HepG2 (cell line): ENCODE results near the gene SMTNL2. TPM values are rescaled to one million over a fixed set of nuclear protein-coding genes. Genes with fewer than 3 reads are reported as not detected.

ENCODE experiments used
- DMTF1 ChIP-seq: sonication (generic); formaldehyde crosslinking; IDR thresholded peaks from 2 replicates; pipeline ENCODE4 v1.4.0; 2020; ENCODE audit warnings: mild to moderate bottlenecking, missing genetic modification reagents
- SKIL ChIP-seq: sonication (generic); formaldehyde crosslinking; IDR thresholded peaks from 2 replicates; pipeline ENCODE4 v1.8.0; 2022; ENCODE audit warnings: missing genetic modification reagents, mild to moderate bottlenecking, moderate library complexity, borderline replicate concordance
- YEATS4 ChIP-seq: sonication (generic); formaldehyde crosslinking; IDR thresholded peaks from 2 replicates; pipeline ENCODE4 v1.4.0; 2020; ENCODE audit warnings: missing genetic modification reagents, borderline replicate concordance
- ZNF563 ChIP-seq: sonication (generic); formaldehyde crosslinking; IDR thresholded peaks from 2 replicates; pipeline ENCODE4 v1.8.0; 2022; ENCODE audit warnings: mild to moderate bottlenecking, moderate library complexity, missing genetic modification reagents
- ZNF879 ChIP-seq: sonication (generic); formaldehyde crosslinking; IDR thresholded peaks from 2 replicates; pipeline ENCODE4 v1.8.1; 2023; ENCODE audit warnings: missing genetic modification reagents
- polyA plus RNA-seq, 8 experiments: library from polyadenylated mRNA; depleted of rRNA in 3 of 8; stranded (reverse) in 7 of 8; unstranded in 1 of 8; fragments of >200 nt; fragmentation: Illumina TruSeq in 4 of 8; extraction: Trizol in 4 of 8; gene quantifications; 2 replicates each; pipeline versions ENCODE4 v1.2.1 to v1.2.3, GENCODE V29; 2011 to 2016; ENCODE audit warnings: low read depth in 4 of 8, missing spikeins in 1 of 8, mixed read lengths in 1 of 8; ENCODE audit not compliant: insufficient read depth in 1 of 8
- total RNA-seq, 5 experiments: library from RNA; depleted of rRNA; stranded (reverse); fragments of >200 nt; fragmentation: Illumina TruSeq; extraction: Trizol; gene quantifications; 2 replicates each; pipeline ENCODE4 v1.2.3, GENCODE V29; 2016; ENCODE audit warnings: low read depth in 1 of 5
- TF ChIP-seq, protein P1 (sequence below): sonication (generic); formaldehyde crosslinking; IDR thresholded peaks from 2 replicates; pipeline ENCODE4 v1.5.0; 2020; ENCODE audit warnings: mild to moderate bottlenecking, missing genetic modification reagents, moderate library complexity
- TF ChIP-seq, protein P2 (sequence below): sonication (generic); formaldehyde crosslinking; IDR thresholded peaks from 2 replicates; pipeline ENCODE4 v1.8.0; 2022; ENCODE audit warnings: missing genetic modification reagents, mild to moderate bottlenecking, inconsistent platforms, borderline replicate concordance

SMTNL2 gene
- total and polyA plus RNA-seq, 2 of the 13 experiments (the other 11 are each of a cell fraction or from before 2014, with no cell fraction given) = 0.41 to 5.1 TPM

DNA sequence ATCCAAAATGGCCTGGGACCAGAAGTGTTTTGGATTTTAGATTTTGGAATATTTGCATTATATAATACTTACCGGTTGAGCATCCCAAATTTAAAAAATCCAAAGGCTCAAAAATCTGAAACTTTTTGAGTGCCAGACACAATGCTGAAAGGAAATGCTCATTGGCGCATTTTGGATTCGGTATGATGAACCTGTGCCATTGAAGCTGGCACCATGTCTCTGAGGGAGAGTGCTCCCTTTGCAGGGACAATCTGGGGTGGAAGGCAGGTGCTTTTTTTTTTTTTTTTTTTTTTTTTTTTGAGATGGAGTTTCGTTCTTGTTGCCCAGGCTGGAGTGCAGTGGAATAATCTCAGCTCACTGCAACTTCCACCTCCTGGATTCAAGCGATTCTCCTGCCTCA is 17.7 kb downstream of the SMTNL2 start (continued):
- TF ChIP-seq YEATS4 = no peak
- TF ChIP-seq ZNF563 (CRISPR knock-in tag) = no peak
- TF ChIP-seq, protein P1, sequence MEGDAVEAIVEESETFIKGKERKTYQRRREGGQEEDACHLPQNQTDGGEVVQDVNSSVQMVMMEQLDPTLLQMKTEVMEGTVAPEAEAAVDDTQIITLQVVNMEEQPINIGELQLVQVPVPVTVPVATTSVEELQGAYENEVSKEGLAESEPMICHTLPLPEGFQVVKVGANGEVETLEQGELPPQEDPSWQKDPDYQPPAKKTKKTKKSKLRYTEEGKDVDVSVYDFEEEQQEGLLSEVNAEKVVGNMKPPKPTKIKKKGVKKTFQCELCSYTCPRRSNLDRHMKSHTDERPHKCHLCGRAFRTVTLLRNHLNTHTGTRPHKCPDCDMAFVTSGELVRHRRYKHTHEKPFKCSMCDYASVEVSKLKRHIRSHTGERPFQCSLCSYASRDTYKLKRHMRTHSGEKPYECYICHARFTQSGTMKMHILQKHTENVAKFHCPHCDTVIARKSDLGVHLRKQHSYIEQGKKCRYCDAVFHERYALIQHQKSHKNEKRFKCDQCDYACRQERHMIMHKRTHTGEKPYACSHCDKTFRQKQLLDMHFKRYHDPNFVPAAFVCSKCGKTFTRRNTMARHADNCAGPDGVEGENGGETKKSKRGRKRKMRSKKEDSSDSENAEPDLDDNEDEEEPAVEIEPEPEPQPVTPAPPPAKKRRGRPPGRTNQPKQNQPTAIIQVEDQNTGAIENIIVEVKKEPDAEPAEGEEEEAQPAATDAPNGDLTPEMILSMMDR (CRISPR knock-in tag) = no peak
- TF ChIP-seq, protein P2, sequence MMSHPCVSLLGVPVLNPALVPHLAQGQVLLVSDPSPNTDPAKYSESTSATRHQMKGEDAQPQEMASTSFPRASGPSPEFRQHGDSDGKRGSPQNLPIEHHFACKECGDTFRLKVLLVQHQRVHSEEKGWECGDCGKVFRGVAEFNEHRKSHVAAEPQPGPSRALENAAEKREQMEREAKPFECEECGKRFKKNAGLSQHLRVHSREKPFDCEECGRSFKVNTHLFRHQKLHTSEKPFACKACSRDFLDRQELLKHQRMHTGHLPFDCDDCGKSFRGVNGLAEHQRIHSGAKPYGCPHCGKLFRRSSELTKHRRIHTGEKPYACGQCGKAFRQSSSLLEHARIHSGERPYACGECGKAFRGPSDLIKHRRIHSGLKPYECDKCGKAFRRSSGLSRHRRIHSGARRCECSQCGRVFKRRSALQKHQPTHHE (CRISPR knock-in tag) = no peak
- TF ChIP-seq DMTF1 (CRISPR knock-in tag) = no peak
- TF ChIP-seq ZNF879 (CRISPR knock-in tag) = no peak
- no peak for TF ChIP-seq SKIL (CRISPR knock-in tag)
